Gastroesophageal sphincter (tissue), 4 donors: ENCODE measurements around the gene WASF3. TPM values are rescaled to one million over a fixed set of nuclear protein-coding genes. Genes with fewer than 3 reads are reported as not detected.

Source experiments
- ATAC-seq: fragments of 150-250 bp; one replicate; pipeline ENCODE4 v1.9.1; 2016; ENCODE audit warnings: mild to moderate bottlenecking, moderate library complexity
- H3K27ac ChIP-seq, 4 donors: fragments of 200-600 bp; sonication (generic) in 3 of 4; 1 replicate in 3 of 4; 2 replicates in 1 of 4; pipeline ENCODE4 v1.5.1; 2016 to 2019
- H3K27me3 ChIP-seq: fragments of 200-600 bp; sonication (generic); one replicate; pipeline ENCODE4 v1.5.1; 2019
- H3K36me3 ChIP-seq, 2 donors: fragments of 200-600 bp; sonication (generic); one replicate each; pipeline ENCODE4 v1.5.1; 2019; ENCODE audit warnings: control low read depth in 1 of 2
- H3K4me1 ChIP-seq, 3 donors: fragments of 200-600 bp; sonication (generic); 1 replicate in 2 of 3; 2 replicates in 1 of 3; pipeline ENCODE4 v1.5.1; 2016 to 2019; ENCODE audit warnings: control low read depth in 2 of 3
- H3K4me3 ChIP-seq, 2 donors: fragments of 200-600 bp; sonication (generic); one replicate each; pipeline ENCODE4 v1.5.1; 2019; ENCODE audit warnings: mild to moderate bottlenecking in 1 of 2, moderate library complexity in 1 of 2
- H3K9me3 ChIP-seq, 3 donors: fragments of 200-600 bp; sonication (generic); one replicate each; pipeline ENCODE4 v1.5.1; 2017 to 2019; ENCODE audit warnings: control low read depth in 2 of 3
- EP300 ChIP-seq: sonication (generic); formaldehyde crosslinking; IDR thresholded peaks from one replicate; pipeline ENCODE4 v1.6.1; 2017; ENCODE audit warnings: antibody characterized with exemption, mild to moderate bottlenecking
- POLR2A ChIP-seq, 2 donors: fragments of 450-650 bp; IDR thresholded peaks; one replicate each; pipeline ENCODE4 v1.6.1; 2017; ENCODE audit warnings: antibody characterized with exemption in 2 of 2, mild to moderate bottlenecking in 2 of 2, moderate library complexity in 1 of 2
- POLR2AphosphoS5 ChIP-seq: sonication (generic); formaldehyde crosslinking; IDR thresholded peaks from one replicate; pipeline ENCODE4 v1.6.1; 2017; ENCODE audit warnings: antibody characterized with exemption
- WGBS, 2 donors: methylation state at CpG; one replicate each; pipeline ENCODE4 v1.1.5; 2018; ENCODE audit warnings: low coverage in 1 of 2; 5-methylcytosine and 5-hydroxymethylcytosine counted together
- total RNA-seq, 4 donors: library from RNA; depleted of rRNA; stranded (reverse); fragments of >200 nt; gene quantifications; one replicate each; pipeline ENCODE4 v1.1.0, GENCODE V29; 2016
- TF ChIP-seq, protein P1 (sequence below), 4 experiments: fragments of 200-600 bp in 2 of 4; fragments of 450-650 bp in 2 of 4; sonication (generic) in 1 of 4; IDR thresholded peaks; one replicate each; pipeline ENCODE4 v1.5.1; 2017 to 2019; ENCODE audit warnings: antibody characterized with exemption in 4 of 4, mild to moderate bottlenecking in 2 of 4, moderate library complexity in 2 of 4

Gene WASF3
- total RNA-seq, 4 donors from 2014 or later, result 13.7 to 19.0 (median 18.7) TPM

DNA sequence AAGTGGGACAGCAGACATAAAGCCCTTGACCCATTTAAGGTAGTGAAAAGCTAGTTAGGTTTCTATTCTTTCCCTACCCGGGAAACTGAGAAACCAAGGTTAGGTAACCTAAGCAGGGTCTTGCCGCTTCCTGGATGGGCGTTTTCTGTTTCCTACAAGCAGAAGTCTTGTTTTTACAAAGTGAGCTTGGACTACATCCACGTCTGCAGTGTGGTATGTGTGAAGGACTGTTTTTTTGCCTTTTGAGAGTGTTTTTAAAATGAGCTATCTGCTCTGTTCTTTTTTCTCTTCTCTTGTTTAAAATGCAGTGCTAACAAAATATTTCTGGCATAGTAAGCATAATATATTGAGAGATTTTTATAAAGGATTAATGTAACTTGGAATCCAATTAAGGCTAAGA is 153.7 kb downstream of the WASF3 start:
- Histone ChIP-seq H3K36me3 (no peaks in the 10 kb centered on the region), H3K4me3 (no peak overlapping the region), H3K4me1 (no peaks in the 10 kb centered on the region), H3K9me3 (peaks cover 0 to 8% (median 0%) of the 10 kb centered on the region in 3 donors), H3K27me3 (peaks cover 5% of the 10 kb centered on the region), H3K27ac (no peak overlapping the region)
- ATAC-seq, result no peak
- 21 to 22% methylated on average over 4 of the region's 4 CpGs for WGBS, 2 donors
- TF ChIP-seq POLR2A (IDR thresholded peaks at IDR 0.05) (no peak), POLR2AphosphoS5 (no peak), EP300 (no peak)
- TF ChIP-seq, protein P1, sequence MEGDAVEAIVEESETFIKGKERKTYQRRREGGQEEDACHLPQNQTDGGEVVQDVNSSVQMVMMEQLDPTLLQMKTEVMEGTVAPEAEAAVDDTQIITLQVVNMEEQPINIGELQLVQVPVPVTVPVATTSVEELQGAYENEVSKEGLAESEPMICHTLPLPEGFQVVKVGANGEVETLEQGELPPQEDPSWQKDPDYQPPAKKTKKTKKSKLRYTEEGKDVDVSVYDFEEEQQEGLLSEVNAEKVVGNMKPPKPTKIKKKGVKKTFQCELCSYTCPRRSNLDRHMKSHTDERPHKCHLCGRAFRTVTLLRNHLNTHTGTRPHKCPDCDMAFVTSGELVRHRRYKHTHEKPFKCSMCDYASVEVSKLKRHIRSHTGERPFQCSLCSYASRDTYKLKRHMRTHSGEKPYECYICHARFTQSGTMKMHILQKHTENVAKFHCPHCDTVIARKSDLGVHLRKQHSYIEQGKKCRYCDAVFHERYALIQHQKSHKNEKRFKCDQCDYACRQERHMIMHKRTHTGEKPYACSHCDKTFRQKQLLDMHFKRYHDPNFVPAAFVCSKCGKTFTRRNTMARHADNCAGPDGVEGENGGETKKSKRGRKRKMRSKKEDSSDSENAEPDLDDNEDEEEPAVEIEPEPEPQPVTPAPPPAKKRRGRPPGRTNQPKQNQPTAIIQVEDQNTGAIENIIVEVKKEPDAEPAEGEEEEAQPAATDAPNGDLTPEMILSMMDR (IDR thresholded peaks at IDR 0.05), result no peak

DNA sequence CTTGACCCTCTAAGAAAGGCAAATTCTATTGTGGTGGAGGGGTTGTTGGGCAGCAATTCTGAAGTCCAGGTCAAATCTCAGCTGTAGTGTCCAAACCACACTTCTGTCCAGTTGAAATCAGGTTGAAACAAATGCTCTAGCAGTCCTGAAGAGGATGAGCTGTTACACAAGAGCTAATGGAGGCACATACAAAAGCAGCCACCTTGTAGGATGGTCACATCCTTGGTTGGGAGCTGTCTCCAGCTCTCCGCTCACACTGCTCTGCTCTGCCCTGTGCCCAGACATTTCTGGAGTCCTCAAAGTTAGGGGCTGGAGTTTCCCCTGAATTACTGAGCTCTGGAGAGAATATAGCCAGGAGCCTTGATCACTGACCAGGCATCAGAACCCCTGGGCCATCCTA is 155.9 kb downstream of the WASF3 start:
- H3K27ac ChIP-seq, result no peak overlapping the region
- TF ChIP-seq, protein P1 (IDR thresholded peaks at IDR 0.05), result no peak
- TF ChIP-seq POLR2A (IDR thresholded peaks at IDR 0.05), result no peak
- no peak for TF ChIP-seq POLR2AphosphoS5
- no peak for TF ChIP-seq EP300
- peaks cover 7% of the 10 kb centered on the region for H3K27me3 ChIP-seq
- no peaks in the 10 kb centered on the region for H3K36me3 ChIP-seq
- H3K4me1 ChIP-seq, result no peaks in the 10 kb centered on the region
- peaks cover 0 to 8% (median 0%) of the 10 kb centered on the region in 3 donors for H3K9me3 ChIP-seq
- WGBS, 2 donors, result 100% methylated on average over 1 of the region's 1 CpG; no CpG with 5 or more reads in 1 of the 2 donors
- no peak overlapping the region for H3K4me3 ChIP-seq
- ATAC-seq, result no peak

DNA sequence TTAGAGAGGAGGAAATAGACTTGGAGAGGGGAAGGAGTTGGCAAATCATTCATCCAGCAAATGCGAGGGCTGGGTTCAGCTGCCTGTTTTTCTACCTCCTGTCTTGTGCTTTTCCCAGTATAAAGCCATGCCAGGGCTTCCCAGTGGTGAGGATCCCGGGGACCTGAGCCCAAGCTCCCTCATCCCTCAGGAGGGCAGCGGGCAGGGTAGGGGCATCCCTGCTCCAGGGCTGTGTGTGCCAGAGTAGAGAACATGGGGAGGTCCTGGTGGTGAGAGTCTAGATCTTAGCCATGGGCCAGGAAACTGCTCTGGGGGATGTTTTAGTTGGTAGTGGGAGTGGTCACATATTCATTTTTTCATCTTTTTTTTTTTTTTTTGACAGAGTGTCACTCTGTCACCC is 159.5 kb downstream of the WASF3 start:
- no peaks in the 10 kb centered on the region for H3K36me3 ChIP-seq
- H3K4me3 ChIP-seq, result no peak overlapping the region
- TF ChIP-seq POLR2AphosphoS5, result no peak
- TF ChIP-seq EP300, result no peak
- TF ChIP-seq, protein P1 (IDR thresholded peaks at IDR 0.05), result no peak
- no peak for TF ChIP-seq POLR2A (IDR thresholded peaks at IDR 0.05)
- peaks cover 0 to 8% (median 0%) of the 10 kb centered on the region in 3 donors for H3K9me3 ChIP-seq
- H3K27me3 ChIP-seq, result peaks cover 7% of the 10 kb centered on the region
- no peaks in the 10 kb centered on the region for H3K4me1 ChIP-seq
- no peak overlapping the region for H3K27ac ChIP-seq
- no peak for ATAC-seq
- WGBS, 2 donors, result 83% methylated on average over 1 of the region's 3 CpGs; no CpG with 5 or more reads in 1 of the 2 donors

DNA sequence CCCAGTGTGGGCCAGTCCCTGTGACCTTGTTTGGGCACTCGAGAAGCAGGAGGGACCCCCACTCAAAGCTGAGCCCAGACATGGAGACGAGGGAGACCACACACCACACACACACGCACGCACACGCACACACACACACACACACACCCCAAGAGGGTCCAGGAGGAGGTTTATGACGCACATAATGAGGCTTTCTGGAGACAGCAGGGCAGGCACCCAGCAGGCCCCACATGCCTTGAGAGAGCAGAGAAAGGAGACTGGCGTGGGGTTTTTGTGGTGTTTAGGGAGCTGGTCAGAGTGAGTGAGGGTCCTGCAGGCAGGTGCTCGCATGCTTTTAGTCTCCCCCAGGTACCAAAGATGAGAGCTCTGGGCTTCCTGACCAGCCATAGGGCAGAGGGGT is 160.7 kb downstream of the WASF3 start:
- no peak for ATAC-seq
- Histone ChIP-seq H3K36me3 (no peaks in the 10 kb centered on the region), H3K4me3 (no peak overlapping the region), H3K4me1 (no peaks in the 10 kb centered on the region), H3K9me3 (no peaks in the 10 kb centered on the region), H3K27me3 (peaks cover 7% of the 10 kb centered on the region), H3K27ac (no peak overlapping the region)
- TF ChIP-seq POLR2A (IDR thresholded peaks at IDR 0.05), result no peak
- no peak for TF ChIP-seq POLR2AphosphoS5
- no peak for TF ChIP-seq EP300
- TF ChIP-seq, protein P1 (IDR thresholded peaks at IDR 0.05), result no peak
- WGBS, 2 donors, result 83% methylated on average over 1 of the region's 8 CpGs; no CpG with 5 or more reads in 1 of the 2 donors

DNA sequence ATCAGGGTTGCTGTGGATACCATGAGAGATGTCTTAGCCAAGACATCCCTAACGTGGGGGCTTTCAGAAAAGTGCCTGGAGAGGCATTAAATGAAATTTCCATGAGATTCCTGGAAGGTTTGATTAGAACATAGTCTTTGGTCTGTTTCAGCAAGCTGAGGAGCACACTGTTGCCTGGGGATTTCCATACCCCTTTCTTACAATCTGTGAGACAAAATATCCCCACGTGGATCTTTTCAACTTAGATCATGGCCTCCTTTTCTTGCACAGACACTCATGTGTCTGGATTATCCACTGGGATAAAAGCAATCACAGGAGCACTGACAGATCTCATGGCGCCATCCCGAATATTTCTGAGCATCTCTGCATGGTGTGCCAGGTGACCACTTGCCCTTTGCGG is 161.4 kb downstream of the WASF3 start:
- 69 to 88% methylated on average over 4 to 5 of the region's 5 CpGs for WGBS, 2 donors

More for the DNA sequence above, 161.4 kb downstream of the WASF3 start:
- Histone ChIP-seq H3K4me3 (no peak overlapping the region), H3K36me3 (no peaks in the 10 kb centered on the region), H3K27me3 (peaks cover 7% of the 10 kb centered on the region), H3K9me3 (no peaks in the 10 kb centered on the region), H3K4me1 (no peaks in the 10 kb centered on the region), H3K27ac (no peak overlapping the region)
- ATAC-seq, result no peak
- TF ChIP-seq EP300 (no peak), POLR2AphosphoS5 (no peak), POLR2A (IDR thresholded peaks at IDR 0.05) (no peak)
- TF ChIP-seq, protein P1 (IDR thresholded peaks at IDR 0.05), result no peak
